Pancreas (tissue), 10 donors: ENCODE measurements around the gene UPB1. TPM values are rescaled to one million over a fixed set of nuclear protein-coding genes. Genes with fewer than 3 reads are reported as not detected.

Source experiments
- ATAC-seq, 4 donors: fragments of 200-7000 bp; cut with Tn5 transposase; one replicate each; pipeline versions ENCODE4 v1.8.0 to v1.9.1; 2020; ENCODE audit warnings: mild to moderate bottlenecking in 4 of 4, moderate library complexity in 4 of 4
- DNase-seq, 6 donors: peaks; one replicate each; pipeline ENCODE4 v3.0.0-alpha.2; 2020
- FAIRE-seq: peaks from 2 replicates; lab custom pipeline; 2012; peaks lifted over from hg19 to GRCh38; lab: Jason Lieb, UNC
- H3K27ac ChIP-seq, 4 donors: fragments of 200-600 bp; sonication (generic); 1 replicate in 3 of 4; 2 replicates in 1 of 4; pipeline versions ENCODE4 v1.5.0 to v1.8.0; 2020
- H3K27me3 ChIP-seq, 4 donors: fragments of 200-600 bp; one replicate each; pipeline ENCODE4 v1.8.0; 2021
- H3K36me3 ChIP-seq, 3 donors: fragments of 200-600 bp; sonication (generic) in 1 of 3; one replicate each; pipeline versions ENCODE4 v1.5.0 to v1.8.0; 2020 to 2021
- H3K4me1 ChIP-seq, 3 donors: fragments of 200-600 bp; one replicate each; pipeline ENCODE4 v1.8.0; 2021
- H3K4me3 ChIP-seq, 4 donors: fragments of 200-600 bp; sonication (generic) in 2 of 4; one replicate each; pipeline versions ENCODE4 v1.5.0 to v1.8.0; 2020 to 2021
- H3K9me3 ChIP-seq, 4 donors: fragments of 200-600 bp; one replicate each; pipeline ENCODE4 v1.8.0; 2021
- CTCF ChIP-seq, 4 donors: fragments of 200-600 bp; sonication (generic) in 3 of 4; IDR thresholded peaks; one replicate each; pipeline versions ENCODE4 v1.5.0 to v1.8.0; 2021; ENCODE audit warnings: antibody characterized with exemption in 4 of 4
- WGBS, 2 donors: extraction: QIAGEN DNeasy Blood & Tissue Kit; methylation state at CpG; one replicate each; pipeline ENCODE4 v1.1.7; 2013; 5-methylcytosine and 5-hydroxymethylcytosine counted together
- intact Hi-C, 3 donors: fragments of 100-400 bp; cut with DNase I; formaldehyde crosslinking; loops; one replicate each; pipeline versions ENCODE4 v1.11.1 to v1.14.2; 2022
- polyA plus RNA-seq, 2 donors: library from polyadenylated mRNA; stranded (reverse); fragments of 200-250 nt; gene quantifications; one replicate each; pipeline ENCODE4 v1.2.3, GENCODE V29; 2013
- total RNA-seq, 6 donors: library from RNA; stranded (reverse); fragmentation: NEBNext Ultra II Directional in 4 of 6; extraction: Animal tissue kit (Norgen Biotek cat#: 25700) in 4 of 6; gene quantifications; one replicate each; pipeline versions ENCODE4 v1.2.1 to v1.2.4, GENCODE V29; 2021 to 2023
- donor health status: healthy with polysubstance abuse.
- donor health status: DM: no; HTN: no; CAD: no; lungs with moderate emphysema.
- donor health status: DM: no; HTN: no; CAD: no.
- donor health status: control.
- donor health status: control.
- donor health status: Bipolar disorder and iron deficiency.
- donor health status: DM: yes; HTN: yes; CAD: no.
- donor health status: DM: no; HTN: no; CAD: no.
- donor health status: DM: no; HTN: no; CAD: no.
- donor health status: DM: yes; HTN: yes; CAD: no.

The UPB1 gene
- total and polyA plus RNA-seq, 8 donors, result 0.08 to 2.3 (median 0.25) TPM

GRCh38 chr22:24459911-24460310 is 35.2 kb upstream of the UPB1 start:
- ATAC-seq (no peak), FAIRE-seq (no peak), DNase-seq (no peak)
- intact Hi-C loops, result no loop called here
- no peaks in the 10 kb centered on the region for H3K27me3 ChIP-seq
- TF ChIP-seq CTCF (IDR thresholded peaks at IDR 0.05), result no peak
- WGBS, 2 donors, result 78 to 89% methylated on average over 1 of the region's 1 CpG
- H3K27ac ChIP-seq, result no peak overlapping the region
- H3K4me3 ChIP-seq, result no peak overlapping the region
- no peaks in the 10 kb centered on the region for H3K9me3 ChIP-seq
- peaks cover 0 to 8% (median 3%) of the 10 kb centered on the region in 3 donors for H3K4me1 ChIP-seq
- no peaks in the 10 kb centered on the region for H3K36me3 ChIP-seq

DNA sequence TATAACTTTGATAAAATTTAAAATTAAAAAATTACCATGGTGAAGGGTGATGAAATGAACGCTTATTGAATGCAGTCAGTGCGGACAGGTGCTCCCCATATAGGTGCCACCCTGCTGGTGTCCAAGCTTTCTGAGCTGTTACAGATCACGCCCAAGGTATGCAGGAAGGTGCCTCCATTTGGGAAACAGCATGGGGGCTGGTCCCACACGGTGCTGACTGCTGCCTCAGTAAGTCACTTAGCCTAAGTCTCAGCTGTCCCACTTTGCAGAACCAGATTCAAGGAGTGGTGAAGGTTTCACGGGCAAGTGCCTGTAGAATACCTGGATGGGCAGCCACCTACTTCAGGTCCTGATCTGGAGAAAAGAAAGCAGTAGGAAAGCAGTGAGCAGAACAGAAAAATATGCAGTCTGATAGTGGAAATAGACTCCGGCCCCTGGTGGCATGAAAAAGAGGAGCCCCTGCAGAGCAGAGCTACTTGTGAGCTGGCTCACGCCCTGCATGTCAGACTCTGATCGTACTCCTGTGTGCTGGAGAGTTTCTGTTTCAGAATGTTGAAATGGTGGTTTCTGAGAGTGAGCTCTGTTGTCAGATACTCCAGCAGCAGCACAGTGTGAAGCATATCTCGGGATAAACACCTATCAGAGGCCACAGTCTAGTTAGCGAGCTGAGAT is 34.6 kb upstream of the UPB1 start:
- no peak for TF ChIP-seq CTCF (IDR thresholded peaks at IDR 0.05)
- 73 to 75% methylated on average over 10 of the region's 10 CpGs for WGBS, 2 donors
- ATAC-seq (no peak), FAIRE-seq (no peak), DNase-seq (no peak)
- Histone ChIP-seq H3K9me3 (no peaks in the 10 kb centered on the region), H3K4me3 (no peak overlapping the region), H3K27ac (no peak overlapping the region), H3K4me1 (peaks cover 0 to 4% (median 2%) of the 10 kb centered on the region in 3 donors), H3K27me3 (no peaks in the 10 kb centered on the region), H3K36me3 (no peaks in the 10 kb centered on the region)
- intact Hi-C loops, result no loop called here

- 90 to 91% methylated on average over 6 of the region's 6 CpGs for WGBS, 2 donors
- ATAC-seq (no peak), DNase-seq (no peak), FAIRE-seq (no peak)
- H3K27me3 ChIP-seq, result no peaks in the 10 kb centered on the region
- H3K4me1 ChIP-seq, result peaks cover 0 to 8% (median 0%) of the 10 kb centered on the region in 3 donors
- H3K36me3 ChIP-seq, result no peaks in the 10 kb centered on the region
- no peaks in the 10 kb centered on the region for H3K9me3 ChIP-seq
- H3K4me3 ChIP-seq, result no peak overlapping the region
- no peak for TF ChIP-seq CTCF (IDR thresholded peaks at IDR 0.05)
- intact Hi-C loops, result no loop called here
- no peak overlapping the region for H3K27ac ChIP-seq
These were observed 31.9 kb upstream of the UPB1 start for GRCh38 chr22:24463071-24463760.

- peaks cover 0 to 8% (median 0%) of the 10 kb centered on the region in 3 donors for H3K4me1 ChIP-seq
- no peaks in the 10 kb centered on the region for H3K36me3 ChIP-seq
- FAIRE-seq (no peak), DNase-seq (no peak), ATAC-seq (peak in 1 of 4 donors; percentile 22)
- no peak overlapping the region for H3K4me3 ChIP-seq
- no peak for TF ChIP-seq CTCF (IDR thresholded peaks at IDR 0.05)
- WGBS, 2 donors, result 74 to 76% methylated on average over 5 of the region's 5 CpGs
- no peaks in the 10 kb centered on the region for H3K27me3 ChIP-seq
- H3K9me3 ChIP-seq, result no peaks in the 10 kb centered on the region
- H3K27ac ChIP-seq, result no peak overlapping the region
- intact Hi-C loops, result no loop called here
These were observed 29.6 kb upstream of the UPB1 start for GRCh38 chr22:24465566-24465965.

DNA sequence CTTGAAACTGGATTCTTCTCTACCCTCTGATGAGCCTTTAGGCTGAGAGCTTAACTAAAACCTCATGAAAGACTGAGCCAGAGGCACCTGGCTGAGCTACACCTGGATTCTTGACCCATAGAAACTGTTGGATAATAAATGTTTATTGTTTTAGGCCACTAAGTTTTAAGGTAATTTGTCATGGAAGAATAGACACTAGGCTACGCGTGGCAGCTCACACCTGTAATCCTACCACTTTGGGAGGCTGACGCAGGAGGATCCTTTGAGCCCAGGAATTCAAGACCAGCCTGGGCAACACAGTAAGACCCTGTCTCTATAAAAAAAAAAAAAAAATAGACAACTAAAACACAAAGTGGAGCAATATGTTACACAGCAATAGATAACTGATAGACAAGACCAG is 29.2 kb upstream of the UPB1 start:
- Histone ChIP-seq H3K9me3 (no peaks in the 10 kb centered on the region), H3K27ac (peak overlapping the region in 1 of 4 donors; percentile 31), H3K4me1 (peaks cover 0 to 8% (median 0%) of the 10 kb centered on the region in 3 donors), H3K27me3 (no peaks in the 10 kb centered on the region), H3K36me3 (no peaks in the 10 kb centered on the region), H3K4me3 (no peak overlapping the region)
- TF ChIP-seq CTCF (IDR thresholded peaks at IDR 0.05), result no peak
- 96 to 97% methylated on average over 3 of the region's 3 CpGs for WGBS, 2 donors
- intact Hi-C loops, result no loop called here
- FAIRE-seq, result no peak
- no peak for DNase-seq
- no peak for ATAC-seq
